Fibroblast of peridontal ligament (primary cell): Measurements from ENCODE around the gene B4GALNT3.
"Not testable (repeated sequence)": the region's sequence is repeated elsewhere in the genome, so short reads cannot be mapped to it uniquely, and the experiment has no call there.

ENCODE experiments used
- DNase-seq: peaks from one replicate; pipeline ENCODE4 v3.0.0-alpha.2; 2010; ENCODE audit errors: extremely low read depth

Gene B4GALNT3

DNA sequence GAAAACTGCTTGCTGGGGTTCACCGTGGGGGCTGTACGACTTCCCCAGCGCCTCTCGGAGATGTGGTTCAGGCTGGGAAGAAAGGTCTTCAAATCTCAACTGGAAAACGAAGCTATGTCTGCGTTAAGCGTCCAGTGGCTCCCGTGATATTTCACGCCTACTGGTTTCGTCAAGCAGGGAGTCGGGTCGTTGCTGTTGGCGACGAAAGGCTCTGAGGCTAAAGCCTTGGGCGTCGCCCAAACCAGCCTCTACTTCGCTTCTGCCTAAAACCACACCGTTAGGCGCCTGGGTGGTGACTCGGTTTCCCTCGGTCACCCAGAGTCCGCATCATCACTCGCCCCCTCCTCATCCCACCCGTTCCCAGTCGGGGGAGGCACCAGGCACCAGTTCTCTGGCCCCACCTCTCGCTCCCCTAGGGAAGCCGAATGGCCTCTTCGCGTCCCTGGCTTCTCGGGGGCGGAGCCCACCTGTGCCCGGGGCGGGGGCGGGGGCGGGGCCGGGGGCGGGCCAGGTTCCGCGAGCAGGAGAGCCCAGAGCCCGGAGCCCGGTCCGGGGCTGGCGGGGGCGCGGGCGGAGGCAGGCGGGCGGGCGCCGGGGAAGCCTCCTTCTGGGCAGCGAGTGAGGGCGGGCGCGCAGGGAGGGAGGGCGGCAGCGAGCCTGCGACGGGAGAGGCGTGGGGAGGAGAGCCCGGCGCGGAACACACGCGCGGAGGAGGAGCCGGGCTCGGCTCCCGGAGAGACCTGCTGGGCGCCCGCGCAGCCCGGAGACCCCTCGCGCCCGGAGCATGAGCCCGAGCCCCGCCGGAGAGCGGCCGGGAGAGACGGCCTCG is at the start of gene B4GALNT3:
TSS of gene B4GALNT3 (plus strand) at position 510 of the 829 bp plus-strand sequence. CDS start 438 bp downstream, outside the sequence.
- DNase-seq: peak; percentile 6

DNA sequence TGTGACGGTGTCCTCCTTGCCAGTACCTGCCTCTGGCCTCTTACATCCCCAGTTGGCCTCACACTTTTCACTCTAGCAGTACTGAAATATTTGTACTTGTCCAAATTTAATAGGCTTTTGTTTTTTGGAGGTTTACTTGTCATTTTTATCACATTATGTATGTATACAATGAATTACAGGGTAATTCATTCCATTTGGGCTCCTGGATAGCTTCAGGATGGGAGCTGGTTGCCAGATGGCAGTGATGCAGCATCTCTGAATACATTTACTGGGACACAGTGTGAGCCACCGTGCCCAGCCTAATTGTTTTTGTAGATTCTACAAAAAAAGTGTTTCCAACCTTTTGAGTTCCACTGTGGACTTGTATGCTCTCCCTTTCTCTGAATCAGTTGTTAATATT is 44.9 kb upstream of the B4GALNT3 start:
- no peak for DNase-seq

DNA sequence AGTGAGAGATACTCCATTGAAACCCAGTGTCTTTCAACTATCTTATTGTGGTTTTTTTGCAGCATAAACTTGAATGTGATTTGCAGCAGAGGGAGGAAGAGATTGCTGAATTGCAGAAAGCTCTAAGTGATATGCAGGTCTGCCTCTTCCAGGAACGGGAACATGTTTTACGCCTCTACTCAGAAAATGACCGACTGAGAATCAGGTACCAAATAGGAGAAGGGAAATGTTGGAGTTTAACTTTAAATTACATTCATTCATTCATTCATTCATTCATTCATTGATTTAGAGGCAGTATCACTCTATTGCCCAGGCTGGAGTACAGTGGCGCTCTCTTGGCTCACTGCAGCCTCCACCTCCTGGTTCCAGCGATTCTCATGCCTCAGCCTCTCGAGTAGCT is 41.3 kb upstream of the B4GALNT3 start:
- no peak for DNase-seq

DNA sequence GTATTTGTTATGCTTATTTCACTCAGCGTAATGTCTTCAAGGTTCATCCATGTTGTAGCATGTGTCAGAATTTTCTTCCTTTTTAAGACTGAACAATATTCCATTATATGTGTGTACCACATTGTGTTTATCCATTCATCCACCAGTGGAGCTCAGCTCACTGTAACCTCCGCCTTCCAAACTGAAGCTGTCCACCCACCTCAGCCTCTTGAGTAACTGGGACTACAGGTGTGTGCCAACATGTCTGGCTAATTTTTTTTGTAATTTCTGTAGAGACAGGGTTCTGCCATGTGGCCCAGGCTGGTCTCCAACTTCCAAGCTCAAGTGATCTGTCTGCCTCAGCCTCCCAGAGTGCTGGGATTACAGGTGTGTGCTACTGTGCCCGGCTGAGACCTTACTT is 37.2 kb upstream of the B4GALNT3 start:
- no peak for DNase-seq

DNA sequence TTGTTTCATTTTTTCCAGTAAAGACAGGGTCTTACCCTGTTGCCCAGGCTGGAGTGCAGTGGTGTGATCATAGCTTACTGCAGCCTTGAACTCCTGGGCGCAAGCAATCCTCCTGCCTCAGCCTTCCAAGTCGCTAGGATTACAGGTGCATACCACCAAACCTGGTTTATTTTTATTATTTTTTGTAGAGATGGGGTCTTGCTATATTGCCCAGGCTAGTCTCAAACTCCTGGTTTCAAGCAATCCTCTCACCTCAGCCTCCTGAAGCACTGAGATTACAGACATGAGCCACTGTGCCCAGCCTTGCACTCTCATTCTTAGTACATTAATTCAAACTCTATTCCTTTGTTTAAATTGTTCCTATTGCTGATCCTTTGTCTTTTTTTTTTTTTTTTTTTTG is 24.0 kb upstream of the B4GALNT3 start:
- DNase-seq: not testable (repeated sequence)

DNA sequence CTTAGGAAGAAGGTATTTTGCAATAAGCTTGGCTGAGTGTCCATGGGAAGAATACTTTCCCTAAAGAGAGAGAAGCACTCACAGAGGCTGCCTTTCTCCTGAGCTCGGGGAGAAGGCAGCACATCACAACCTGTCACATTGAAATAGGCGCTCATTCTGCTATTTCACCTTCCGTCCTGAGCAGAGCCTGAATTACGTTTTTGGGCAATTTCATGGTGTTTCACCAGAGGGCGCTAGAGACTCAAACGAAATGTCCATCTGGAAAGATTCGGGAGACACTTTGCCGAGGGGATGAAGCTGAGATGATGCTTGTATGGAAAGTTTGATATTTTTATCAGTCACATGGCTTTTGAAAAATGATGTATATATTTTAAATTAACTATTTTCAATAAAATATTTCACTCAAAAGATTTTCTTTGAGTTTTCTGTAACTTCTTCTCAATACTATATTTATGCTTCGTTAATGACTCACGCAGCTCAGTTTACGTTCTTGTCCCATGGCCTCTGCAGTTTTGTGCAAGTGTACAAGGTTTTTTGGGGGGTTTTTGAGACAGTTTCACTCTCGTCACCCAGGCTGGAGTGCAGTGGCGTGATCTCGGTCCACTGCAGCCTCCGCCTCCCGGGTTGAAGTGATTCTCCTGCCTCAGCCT is 17.4 kb upstream of the B4GALNT3 start:
- DNase-seq: peak; percentile 66

DNA sequence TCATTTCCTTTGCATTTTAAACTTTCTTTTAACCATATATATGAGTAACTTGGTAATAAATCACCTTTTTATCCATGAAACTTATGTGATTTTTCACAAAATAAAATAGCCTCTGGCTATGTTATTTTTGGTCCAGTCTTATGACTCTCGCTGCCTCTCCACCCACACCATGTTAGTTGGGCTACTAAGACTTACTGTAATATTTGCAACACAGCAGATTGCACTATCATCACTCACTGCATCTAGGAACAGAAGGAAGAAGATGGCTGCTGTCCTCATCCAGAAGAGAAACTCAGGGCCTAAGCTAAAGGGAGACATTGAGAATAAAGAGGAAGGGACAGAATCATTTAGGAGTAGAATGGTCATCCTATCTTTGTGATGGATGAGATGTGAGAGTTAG is 12.6 kb upstream of the B4GALNT3 start:
- DNase-seq: no peak

DNA sequence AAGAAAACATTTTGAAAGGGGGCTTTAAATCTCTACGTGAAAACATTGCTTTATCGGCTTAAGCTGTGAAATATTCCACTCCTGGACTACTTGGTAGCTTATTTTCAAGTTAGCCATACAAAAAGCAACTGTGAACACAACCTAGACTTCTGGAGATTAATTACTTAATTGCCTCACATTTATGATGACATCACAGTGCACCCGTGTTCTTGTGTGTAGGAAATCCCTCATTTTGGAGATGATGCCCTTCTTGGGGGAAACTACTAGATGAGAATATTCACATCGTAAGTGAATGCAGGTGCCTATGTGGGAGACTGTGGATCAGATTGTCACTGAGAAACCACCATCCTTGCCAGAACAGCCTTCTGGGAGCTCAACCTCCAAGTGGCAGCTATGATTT is 10.5 kb upstream of the B4GALNT3 start:
- no peak for DNase-seq

DNA sequence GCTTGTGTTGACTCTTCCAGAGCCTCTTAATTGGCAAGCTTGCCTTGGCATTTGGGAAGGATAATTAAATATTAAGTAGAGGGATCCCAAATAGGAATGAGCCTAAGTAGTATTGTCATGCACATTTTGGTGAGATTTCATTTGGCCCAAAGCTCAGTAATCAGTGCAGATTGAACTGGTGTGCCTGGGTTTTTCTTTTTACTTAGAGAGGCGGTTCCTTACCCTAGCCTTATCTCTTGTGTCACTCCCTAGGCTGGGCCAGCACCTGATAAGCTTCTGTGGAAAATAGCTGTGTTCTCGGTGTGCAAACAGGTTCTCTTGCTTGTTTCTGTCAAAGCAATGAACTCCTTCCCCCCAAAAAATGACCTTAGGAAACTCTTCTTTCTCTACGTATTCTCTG is 9.3 kb upstream of the B4GALNT3 start:
- no peak for DNase-seq

DNA sequence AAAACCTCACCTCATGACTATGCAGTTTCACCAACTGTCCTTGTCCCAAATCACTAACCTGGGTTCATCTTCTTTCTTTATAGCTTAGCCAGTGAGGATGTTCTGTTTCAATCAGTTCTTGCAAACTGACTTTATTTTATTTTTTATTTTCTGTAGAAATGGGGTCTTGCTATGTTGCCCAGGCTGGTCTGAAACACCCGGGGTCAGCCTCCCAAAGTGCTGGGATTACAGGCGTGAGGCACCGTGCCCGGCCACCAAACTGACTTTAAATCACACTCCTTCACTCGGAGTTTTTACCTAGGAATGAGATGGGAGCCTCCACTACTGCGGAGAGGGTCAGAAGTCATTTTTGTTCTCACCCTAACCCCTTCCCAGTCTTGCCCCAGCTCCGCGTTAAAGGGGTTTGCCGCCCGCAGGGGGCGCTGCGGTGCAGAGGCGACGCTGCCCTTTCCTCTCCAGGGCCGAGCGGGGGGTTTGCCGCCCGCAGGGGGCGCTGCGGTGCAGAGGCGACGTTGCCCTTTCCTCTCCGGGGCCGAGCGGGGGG is 7.0 kb upstream of the B4GALNT3 start:
- no peak for DNase-seq

DNA sequence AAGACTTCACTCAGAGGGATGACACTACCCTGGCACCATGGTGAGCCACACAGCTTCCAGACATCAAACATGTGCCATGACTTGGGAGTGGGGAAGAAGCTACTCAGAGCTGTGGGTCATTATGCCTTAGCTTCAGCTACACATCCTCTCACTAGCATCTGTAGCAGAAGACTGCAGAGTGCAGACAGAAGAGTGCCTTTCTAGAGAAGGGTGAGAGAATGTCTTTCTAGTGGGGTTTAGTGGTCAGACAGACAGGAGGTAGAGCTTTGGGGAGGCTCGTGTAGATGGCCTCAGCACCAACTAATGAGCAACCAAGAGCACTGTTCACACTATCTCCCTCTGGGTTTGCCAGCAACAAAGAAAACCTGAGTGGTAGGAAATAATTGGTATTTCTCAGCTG is 4.9 kb upstream of the B4GALNT3 start:
- DNase-seq: no peak

DNA sequence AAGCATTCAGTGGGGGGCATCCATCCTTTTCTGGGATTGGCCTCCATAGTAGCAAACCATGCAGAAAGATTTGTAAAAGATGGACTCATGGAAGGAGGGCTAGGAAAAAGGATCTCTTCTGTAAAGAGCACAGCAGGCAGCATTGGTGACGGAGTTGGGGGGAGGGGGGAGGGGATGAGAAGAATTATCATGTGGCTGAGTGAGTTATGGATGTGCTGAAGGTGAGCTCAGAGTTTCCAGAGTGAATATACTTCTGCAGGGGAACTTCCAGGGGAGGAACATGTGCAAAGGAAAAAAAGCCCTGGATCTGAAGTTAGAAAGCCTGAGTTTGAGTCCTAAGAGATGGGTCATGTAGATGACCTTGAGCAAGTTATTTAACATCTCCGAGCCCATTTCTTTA is 3.9 kb upstream of the B4GALNT3 start:
- DNase-seq: no peak

DNA sequence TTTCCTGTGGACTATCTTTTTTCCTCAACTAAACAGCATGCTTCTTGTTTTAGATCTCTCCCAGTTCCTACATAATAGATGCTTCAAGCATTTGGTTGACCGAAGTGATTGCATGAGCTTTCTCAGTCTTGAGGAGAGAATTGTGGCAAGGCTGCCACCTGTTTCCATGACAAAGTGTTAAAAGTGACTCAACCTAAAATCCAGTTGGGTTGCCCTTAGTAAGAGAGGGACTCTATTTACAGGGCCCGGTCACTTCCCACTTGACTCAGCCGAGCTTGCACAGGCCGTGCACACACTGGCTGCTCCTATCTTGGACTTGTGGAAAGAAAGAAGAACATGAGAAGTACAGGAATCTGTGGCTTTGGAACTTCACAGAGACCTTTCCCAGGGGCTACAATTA is 2.1 kb upstream of the B4GALNT3 start:
- DNase-seq: no peak

DNA sequence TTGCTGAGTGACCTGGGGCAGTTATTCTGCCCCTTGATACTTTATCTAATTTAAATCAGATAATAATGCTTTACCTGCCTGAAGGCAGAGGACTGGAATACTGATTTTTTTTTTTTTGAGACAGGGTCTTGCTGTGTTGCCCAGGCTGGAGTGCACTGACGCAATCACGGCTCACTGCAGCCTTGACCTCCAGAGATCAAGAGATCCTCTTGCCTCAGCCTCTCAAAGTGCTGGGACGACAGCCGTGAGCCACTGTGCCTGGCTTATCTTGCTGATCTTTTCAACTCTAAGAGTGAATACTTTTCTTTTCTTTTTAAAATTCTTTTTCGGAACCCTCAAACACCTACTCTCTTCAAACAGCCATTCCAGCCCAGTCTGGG is 699 bp upstream of the B4GALNT3 start:
- no peak for DNase-seq

DNA sequence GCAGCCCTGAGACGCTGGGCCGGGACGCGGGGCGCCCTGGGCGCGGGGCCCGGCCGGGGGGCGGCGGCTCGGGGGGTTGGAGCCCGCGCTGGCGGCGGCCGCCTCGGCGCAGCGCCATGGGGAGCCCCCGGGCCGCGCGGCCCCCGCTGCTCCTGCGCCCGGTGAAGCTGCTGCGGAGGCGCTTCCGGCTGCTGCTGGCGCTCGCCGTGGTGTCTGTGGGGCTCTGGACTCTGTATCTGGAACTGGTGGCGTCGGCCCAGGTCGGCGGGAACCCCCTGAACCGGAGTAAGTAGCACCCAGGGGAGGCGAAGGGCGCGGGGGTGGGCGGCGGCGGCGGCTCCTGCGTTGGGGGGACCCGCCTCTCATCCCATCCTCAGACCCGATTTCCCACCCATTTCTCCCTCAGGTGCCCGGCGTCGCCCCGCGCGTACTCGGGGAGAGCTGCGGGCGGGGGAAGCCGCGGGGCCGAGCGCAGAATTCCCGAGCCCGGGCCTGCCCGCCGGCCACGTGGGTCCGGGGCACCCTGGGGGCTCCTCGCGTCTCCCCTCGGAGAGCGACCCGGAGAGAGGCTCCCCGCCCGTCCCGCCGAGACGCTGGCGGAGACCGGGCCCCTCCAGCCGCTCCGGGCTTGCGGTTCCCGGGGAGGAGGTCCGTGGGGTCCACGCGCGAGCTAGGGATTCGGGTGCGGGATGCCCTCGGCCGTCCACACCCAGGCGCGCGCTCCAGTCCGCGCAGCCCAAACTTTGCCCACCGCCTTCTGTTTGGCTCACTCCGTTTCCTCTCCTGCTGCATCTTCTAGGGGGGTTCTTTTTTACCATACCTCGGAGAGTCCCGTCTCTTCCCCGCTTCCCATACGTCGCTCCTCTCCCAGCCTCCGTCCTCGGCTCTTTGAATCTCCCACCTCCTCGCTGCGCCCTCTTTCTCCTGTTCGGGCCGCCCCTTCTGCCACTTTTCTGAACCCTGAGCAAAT is 807 bp downstream of the B4GALNT3 start:
- no peak for DNase-seq

DNA sequence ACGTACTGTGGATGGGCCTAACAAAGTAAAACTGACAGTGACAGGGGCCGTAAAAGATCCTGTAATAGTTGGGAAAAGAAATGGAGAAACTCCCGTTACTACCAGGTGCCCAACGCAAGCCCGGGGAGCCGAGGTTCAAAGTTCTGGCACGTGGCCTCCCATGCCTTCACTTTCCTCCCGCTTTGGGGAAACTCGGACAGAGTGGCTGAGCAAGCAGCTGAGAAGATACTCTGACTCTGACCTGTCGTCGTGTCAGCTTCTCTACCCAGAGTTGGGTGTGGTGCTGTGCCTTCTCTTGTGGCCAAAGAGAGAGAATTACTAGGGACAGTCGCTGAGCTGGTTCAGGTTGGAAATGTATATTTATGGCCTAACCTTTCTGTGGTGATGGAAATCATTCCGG is 1.7 kb downstream of the B4GALNT3 start:
- DNase-seq: no peak

DNA sequence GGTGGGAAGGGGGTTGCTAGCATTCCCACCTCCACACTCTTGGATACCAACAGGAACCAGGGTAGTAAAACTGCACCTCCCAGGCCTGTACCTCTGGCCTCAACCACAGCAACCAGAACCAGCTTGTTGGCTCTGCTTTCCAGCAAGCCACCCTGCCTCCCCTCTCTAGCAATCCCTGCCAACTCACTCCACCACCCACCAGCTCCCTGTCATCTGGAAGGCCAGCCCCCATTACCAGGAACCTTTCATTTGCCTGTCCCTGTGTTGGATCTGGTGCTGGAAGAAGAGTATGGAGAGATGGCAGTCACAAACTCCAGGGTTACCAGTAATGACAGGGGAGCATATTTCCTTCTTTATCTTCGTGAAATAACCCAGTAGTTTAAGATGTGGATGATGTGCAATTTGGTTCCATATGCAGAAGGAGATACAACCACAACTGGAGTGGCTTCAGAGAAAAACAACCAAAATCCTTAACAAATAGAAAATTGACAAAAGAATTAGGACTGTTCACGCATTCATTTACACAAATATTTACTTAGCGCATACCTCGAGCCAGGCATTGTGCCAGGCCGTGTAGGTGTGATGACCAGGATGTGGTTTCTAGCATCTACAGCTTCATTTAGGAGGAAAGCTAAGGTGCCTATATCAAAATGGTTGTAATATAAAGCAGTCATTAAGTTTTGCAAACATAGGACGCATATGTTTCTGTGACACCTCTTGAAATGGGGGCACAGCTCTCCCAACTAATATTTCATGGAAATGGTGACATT is 3.4 kb downstream of the B4GALNT3 start:
- DNase-seq: no peak

DNA sequence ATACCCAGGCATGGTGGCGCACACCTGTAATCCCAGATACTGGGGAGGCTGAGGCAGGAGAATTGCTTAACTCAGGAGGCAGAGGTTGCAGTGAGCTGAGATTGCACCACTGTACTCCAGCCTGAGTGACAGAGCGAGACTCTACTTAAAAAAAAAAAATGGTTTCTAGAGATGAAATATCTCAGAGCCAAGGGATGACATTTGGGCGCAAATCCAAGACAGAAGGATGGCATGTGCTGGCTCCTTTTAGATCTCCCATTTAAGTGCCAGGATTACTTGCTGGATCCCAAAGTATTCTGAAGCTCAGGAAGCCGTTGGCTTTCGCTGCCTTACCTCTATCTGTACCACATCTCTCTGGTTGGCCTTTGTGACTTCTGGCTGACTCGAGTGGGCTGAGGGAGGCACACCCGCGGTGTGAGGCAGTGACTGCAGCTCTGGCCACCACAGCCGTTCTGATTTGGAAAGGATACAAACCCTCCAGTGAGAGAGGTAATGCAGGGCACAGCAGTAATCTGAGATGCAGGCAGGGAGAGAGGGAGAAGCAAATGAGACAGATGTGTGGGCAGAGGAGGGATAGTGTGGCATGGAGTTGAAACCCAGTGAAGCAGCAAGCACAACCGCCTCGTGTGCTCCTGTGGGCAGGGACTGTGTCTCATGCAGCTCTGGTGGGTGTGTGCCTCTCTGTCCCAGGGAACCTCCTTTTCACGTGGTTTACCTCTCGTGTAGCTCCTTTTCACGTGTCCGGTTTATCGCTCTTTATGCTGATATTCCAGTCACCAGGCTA is 4.9 kb downstream of the B4GALNT3 start:
- DNase-seq: no peak

DNA sequence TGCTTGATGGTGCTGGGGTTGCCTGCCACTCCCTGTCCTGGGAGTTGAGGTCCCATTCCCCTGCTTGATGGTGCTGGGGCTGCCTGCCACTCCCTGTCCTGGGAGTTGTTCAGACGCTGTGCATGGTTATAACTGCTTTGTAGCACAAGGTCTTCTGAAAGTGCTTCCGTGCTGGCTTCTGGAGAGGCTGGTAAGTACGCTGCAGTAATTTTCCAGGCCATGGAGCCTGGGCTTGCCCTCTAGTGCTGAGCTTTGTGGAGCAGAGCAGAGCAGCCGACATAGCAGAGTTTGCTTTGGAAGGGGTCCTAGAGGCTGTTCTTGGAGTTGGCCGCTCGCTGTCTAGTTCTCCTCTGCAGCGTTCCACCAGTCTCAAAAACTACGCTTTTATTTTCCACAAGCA is 6.3 kb downstream of the B4GALNT3 start:
- DNase-seq: no peak

DNA sequence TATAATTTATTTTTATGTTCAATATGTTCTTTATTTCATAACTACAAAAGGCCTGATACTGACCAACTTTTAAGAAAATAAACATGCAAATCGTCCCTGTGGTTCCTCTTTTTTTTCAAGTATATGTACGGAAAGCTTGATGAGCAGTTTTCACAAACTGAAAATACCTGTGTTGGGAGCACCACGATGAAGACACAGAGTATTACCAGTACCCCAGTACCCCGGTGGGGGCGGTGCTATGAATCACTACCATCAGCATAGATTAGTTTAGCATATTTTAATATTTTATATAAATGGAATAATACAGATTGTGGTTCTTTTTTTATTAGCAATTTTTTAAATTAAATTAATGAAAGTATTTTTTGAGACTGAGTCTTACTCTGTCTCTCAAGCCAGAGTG is 7.0 kb downstream of the B4GALNT3 start:
- DNase-seq: no peak
